GM23338 (cell line): Measurements from ENCODE around the gene FUT7. TPM values are rescaled to one million over a fixed set of nuclear protein-coding genes. Genes with fewer than 3 reads are reported as not detected.

Experiments
- ATAC-seq: fragments of 200-7000 bp; cut with Tn5 transposase; 3 replicates; pipeline ENCODE4 v1.9.1; 2020
- DNase-seq: peaks from one replicate; pipeline ENCODE4 v3.0.0-alpha.2; 2015; ENCODE audit warnings: low spot score
- H2AFZ ChIP-seq: fragments of 200-600 bp; sonication (generic); 2 replicates; pipeline ENCODE4 v1.8.0; 2016; ENCODE audit warnings: antibody characterized with exemption, mild to moderate bottlenecking, moderate library complexity
- H3F3A ChIP-seq: fragments of 200-600 bp; sonication (generic); replicated peaks from 2 replicates; pipeline ENCODE4 v1.8.0; 2017; ENCODE audit warnings: antibody characterized with exemption, mixed run types, low read depth
- H3K27ac ChIP-seq: fragments of 200-600 bp; sonication (generic); 2 replicates; pipeline ENCODE4 v1.6.1; 2016; ENCODE audit warnings: low read depth
- H3K27me3 ChIP-seq: fragments of 200-600 bp; sonication (generic); 2 replicates; pipeline ENCODE4 v1.8.0; 2016; ENCODE audit warnings: mild to moderate bottlenecking, mixed run types, moderate library complexity; ENCODE audit not compliant: insufficient read depth
- H3K36me3 ChIP-seq: fragments of 200-600 bp; sonication (generic); 2 replicates; pipeline ENCODE4 v1.8.0; 2016; ENCODE audit warnings: mild to moderate bottlenecking; ENCODE audit not compliant: insufficient read depth
- H3K4me1 ChIP-seq: fragments of 200-600 bp; sonication (generic); 2 replicates; pipeline ENCODE4 v1.8.0; 2016; ENCODE audit warnings: mild to moderate bottlenecking, moderate library complexity; ENCODE audit not compliant: insufficient read depth
- H3K4me2 ChIP-seq: fragments of 200-600 bp; sonication (generic); 2 replicates; pipeline ENCODE4 v1.7.1; 2017; ENCODE audit warnings: mixed run types
- H3K4me3 ChIP-seq: fragments of 200-600 bp; sonication (generic); 2 replicates; pipeline ENCODE4 v1.6.1; 2016; ENCODE audit warnings: mixed run types
- H3K79me2 ChIP-seq: fragments of 200-600 bp; sonication (generic); replicated peaks from 2 replicates; pipeline ENCODE4 v1.8.0; 2017; ENCODE audit warnings: mild to moderate bottlenecking; ENCODE audit not compliant: insufficient read depth
- H3K9me2 ChIP-seq: fragments of 200-600 bp; sonication (generic); 2 replicates; pipeline ENCODE4 v1.8.0; 2017; ENCODE audit not compliant: insufficient read depth
- H4K20me1 ChIP-seq: fragments of 200-600 bp; sonication (generic); replicated peaks from 2 replicates; pipeline ENCODE4 v1.8.0; 2017; ENCODE audit warnings: mild to moderate bottlenecking; ENCODE audit not compliant: insufficient read depth
- H3K27ac Mint-ChIP-seq: 2 replicates; pipeline ENCODE4 v1.8.0; 2020; ENCODE audit warnings: inconsistent platforms, mild to moderate bottlenecking, moderate library complexity, mixed read lengths
- H3K27me3 Mint-ChIP-seq: 3 replicates; pipeline ENCODE4 v1.8.0; 2022; ENCODE audit warnings: low read depth, mild to moderate bottlenecking, moderate library complexity, mixed read lengths, inconsistent platforms; ENCODE audit not compliant: insufficient read depth, poor library complexity
- H3K36me3 Mint-ChIP-seq: 3 replicates; pipeline ENCODE4 v1.8.0; 2021; ENCODE audit warnings: low read depth, mild to moderate bottlenecking, inconsistent platforms, moderate library complexity, mixed read lengths
- H3K4me1 Mint-ChIP-seq: 3 replicates; pipeline ENCODE4 v1.8.0; 2020; ENCODE audit warnings: mild to moderate bottlenecking, inconsistent platforms, mixed read lengths
- H3K4me3 Mint-ChIP-seq: 3 replicates; pipeline ENCODE4 v1.8.0; 2021; ENCODE audit warnings: moderate library complexity, mild to moderate bottlenecking, inconsistent platforms, mixed read lengths
- H3K9me3 Mint-ChIP-seq: 3 replicates; pipeline ENCODE4 v1.8.0; 2020; ENCODE audit warnings: moderate library complexity, mild to moderate bottlenecking, inconsistent platforms, mixed read lengths
- JUNB ChIP-seq: IDR thresholded peaks from one replicate; pipeline ENCODE4 v1.6.1; 2016; ENCODE audit warnings: antibody characterized with exemption; ENCODE audit not compliant: unreplicated experiment
- POLR2AphosphoS5 ChIP-seq: IDR thresholded peaks from 2 replicates; pipeline ENCODE4 v1.6.1; 2016; ENCODE audit warnings: antibody characterized with exemption, low read depth
- polyA plus RNA-seq: library from polyadenylated mRNA; unstranded; fragments of >200 nt; fragmentation: Nextera tagmentation; extraction: Ambion mirVana; gene quantifications from 2 replicates; pipeline ENCODE4 v1.2.1, GENCODE V29; 2016
- total RNA-seq: library from RNA; depleted of rRNA; stranded (reverse); fragments of >200 nt; shearing (Covaris generic); gene quantifications from 2 replicates; pipeline ENCODE4 v1.2.3, GENCODE V29; 2014; rRNA removed
- TF ChIP-seq, protein P1 (sequence below): IDR thresholded peaks from 2 replicates; pipeline ENCODE4 v1.6.1; 2016; ENCODE audit warnings: antibody characterized with exemption

The FUT7 gene
- total and polyA plus RNA-seq, 2 experiments from 2014 or later = not detected

DNA sequence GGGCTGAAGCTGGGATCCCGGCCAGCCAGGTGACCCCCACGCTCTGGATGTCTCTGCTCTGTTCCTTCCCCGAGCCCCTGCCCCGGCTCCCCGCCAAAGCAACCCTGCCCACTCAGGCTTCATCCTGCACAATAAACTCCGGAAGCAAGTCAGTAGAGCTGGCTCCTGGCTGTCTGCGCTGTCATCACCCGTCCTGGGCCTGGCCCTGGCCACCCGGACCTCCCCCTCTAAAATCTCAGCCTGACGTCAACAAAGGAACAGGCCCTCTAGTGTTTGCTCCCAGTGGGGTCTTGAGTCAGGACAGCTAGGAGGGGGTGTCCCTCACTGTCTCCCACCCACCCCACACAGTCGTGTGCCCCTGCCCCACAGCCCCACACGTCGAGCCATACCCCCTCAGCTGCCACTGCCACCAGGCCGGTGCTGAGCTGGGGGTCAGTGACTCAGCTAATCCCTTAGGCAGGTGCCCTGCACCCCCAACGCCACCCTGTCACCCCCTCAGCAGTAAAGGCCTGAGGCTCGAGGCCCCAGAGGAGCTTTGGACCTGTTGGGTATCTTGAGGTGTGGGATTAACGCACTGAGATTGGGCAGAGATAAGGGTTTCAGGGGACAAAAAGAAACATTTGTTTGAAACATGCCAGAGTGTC is 50.2 kb downstream of the FUT7 start:
- DNase-seq (no peak), ATAC-seq (no peak)
- Histone ChIP-seq H3K27me3 (peaks cover 31% of the 10 kb centered on the region), H3K4me2 (no peak overlapping the region), H3K79me2 (no peaks in the 10 kb centered on the region), H3K36me3 (no peaks in the 10 kb centered on the region), H3K9me2 (no peaks in the 10 kb centered on the region), H3F3A (no peaks in the 10 kb centered on the region), H3K27ac (no peak overlapping the region), H3K4me1 (peaks cover 3% of the 10 kb centered on the region; the same call in 1 of the 2 replicates), H4K20me1 (no peaks in the 10 kb centered on the region), H2AFZ (no peak overlapping the region), H3K4me3 (no peak overlapping the region)
- Mint-ChIP-seq H3K9me3 (no peaks in the 10 kb centered on the region), H3K4me1 (peaks cover 2% of the 10 kb centered on the region; the same call in 2 of the 3 replicates), H3K27me3 (peaks cover 23% of the 10 kb centered on the region), H3K36me3 (no peaks in the 10 kb centered on the region; the same call in 2 of the 3 replicates), H3K27ac (no peak overlapping the region), H3K4me3 (no peak overlapping the region)
- TF ChIP-seq, protein P1, sequence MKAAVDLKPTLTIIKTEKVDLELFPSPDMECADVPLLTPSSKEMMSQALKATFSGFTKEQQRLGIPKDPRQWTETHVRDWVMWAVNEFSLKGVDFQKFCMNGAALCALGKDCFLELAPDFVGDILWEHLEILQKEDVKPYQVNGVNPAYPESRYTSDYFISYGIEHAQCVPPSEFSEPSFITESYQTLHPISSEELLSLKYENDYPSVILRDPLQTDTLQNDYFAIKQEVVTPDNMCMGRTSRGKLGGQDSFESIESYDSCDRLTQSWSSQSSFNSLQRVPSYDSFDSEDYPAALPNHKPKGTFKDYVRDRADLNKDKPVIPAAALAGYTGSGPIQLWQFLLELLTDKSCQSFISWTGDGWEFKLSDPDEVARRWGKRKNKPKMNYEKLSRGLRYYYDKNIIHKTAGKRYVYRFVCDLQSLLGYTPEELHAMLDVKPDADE = no peak
- TF ChIP-seq POLR2AphosphoS5 = no peak

DNA sequence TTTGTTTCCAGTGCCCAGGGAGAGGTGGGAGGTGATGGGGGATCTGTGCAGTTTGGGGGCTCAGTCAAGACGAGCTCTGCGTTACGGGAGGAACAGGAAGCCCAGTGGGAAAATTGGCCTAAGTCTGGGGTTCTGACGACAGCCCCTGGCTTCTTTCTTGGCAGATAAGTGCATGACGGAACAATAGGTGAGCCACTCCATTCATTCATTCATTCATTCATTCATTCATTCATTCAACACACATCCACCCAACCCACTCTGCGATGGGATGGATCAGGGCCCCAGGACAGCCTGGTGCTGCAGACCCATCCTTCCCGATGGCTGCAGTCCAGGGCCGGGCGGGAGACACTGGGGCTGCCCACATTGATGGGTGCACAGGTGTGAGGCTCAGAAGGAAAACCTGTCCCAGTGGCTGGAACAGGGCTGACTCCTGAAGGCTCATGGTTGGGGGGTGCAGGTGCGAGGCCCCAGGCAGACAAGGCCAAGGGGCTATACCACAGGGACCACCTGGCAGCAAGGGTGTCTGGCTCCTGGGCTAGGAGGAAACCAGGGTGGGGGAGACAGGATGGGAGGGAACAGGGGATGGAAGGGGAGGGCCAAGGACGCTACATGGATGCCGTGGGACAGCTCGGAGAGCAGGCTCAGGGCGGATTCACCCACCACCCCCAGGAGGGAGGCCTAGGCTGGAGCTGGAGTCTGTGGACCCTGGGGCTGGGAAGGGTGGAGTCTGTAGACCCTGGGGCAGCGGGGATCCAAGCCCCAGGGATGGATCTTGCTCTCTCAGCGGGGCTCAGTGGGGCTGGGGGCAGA is 51.0 kb downstream of the FUT7 start:
- peaks cover 23% of the 10 kb centered on the region for H3K27me3 ChIP-seq
- no peak overlapping the region for H3K27ac Mint-ChIP-seq
- H3K27me3 Mint-ChIP-seq = peaks cover 16% of the 10 kb centered on the region
- H3K9me2 ChIP-seq = no peaks in the 10 kb centered on the region
- H3K4me3 Mint-ChIP-seq = no peak overlapping the region
- DNase-seq (no peak), ATAC-seq (no peak)
- H3K27ac ChIP-seq = no peak overlapping the region
- TF ChIP-seq JUNB = no peak
- H3K4me3 ChIP-seq = no peak overlapping the region
- no peaks in the 10 kb centered on the region for H3K36me3 Mint-ChIP-seq
- H3K4me1 Mint-ChIP-seq = peaks cover 2% of the 10 kb centered on the region; the same call in 2 of the 3 replicates
- no peaks in the 10 kb centered on the region for H3F3A ChIP-seq
- no peaks in the 10 kb centered on the region for H3K9me3 Mint-ChIP-seq
- no peaks in the 10 kb centered on the region for H4K20me1 ChIP-seq
- no peaks in the 10 kb centered on the region for H3K36me3 ChIP-seq
- no peak overlapping the region for H3K4me2 ChIP-seq
- no peaks in the 10 kb centered on the region; the same call in 1 of the 2 replicates for H3K4me1 ChIP-seq
- H2AFZ ChIP-seq = no peak overlapping the region
- H3K79me2 ChIP-seq = no peaks in the 10 kb centered on the region

Other genes with a start within 250 kb of the FUT7 start
Only the 30 nearest of the 38 such genes appear.
- 0.12 and 0.49 TPM in 2 replicates for gene AJM1, start 189.6 kb downstream of the FUT7 start, total RNA-seq
- 0.28 and 0.36 TPM in 2 replicates for gene AJM1, start 189.6 kb downstream of the FUT7 start, polyA plus RNA-seq
- 67.1 and 86.2 TPM in 2 replicates for gene PHPT1, start 182.7 kb downstream of the FUT7 start, total RNA-seq
- gene PHPT1, start 182.7 kb downstream of the FUT7 start, polyA plus RNA-seq = 437 and 509 TPM in 2 replicates
- gene MAMDC4, start 179.7 kb downstream of the FUT7 start, total RNA-seq = 4.1 and 6.8 TPM in 2 replicates
- gene MAMDC4, start 179.7 kb downstream of the FUT7 start, polyA plus RNA-seq = 1.7 and 2.7 TPM in 2 replicates
- gene EDF1, start 165.8 kb downstream of the FUT7 start, total RNA-seq = 273 and 326 TPM in 2 replicates
- gene EDF1, start 165.8 kb downstream of the FUT7 start, polyA plus RNA-seq = 793 and 860 TPM in 2 replicates
- 31.5 and 39.9 TPM in 2 replicates for gene TRAF2, start 145.6 kb downstream of the FUT7 start, total RNA-seq
- gene TRAF2, start 145.6 kb downstream of the FUT7 start, polyA plus RNA-seq = 24.8 and 25.4 TPM in 2 replicates
- gene FBXW5, start 87.3 kb downstream of the FUT7 start, total RNA-seq = 102 and 111 TPM in 2 replicates
- gene FBXW5, start 87.3 kb downstream of the FUT7 start, polyA plus RNA-seq = 27.0 and 27.9 TPM in 2 replicates
- gene C8G, start 86.8 kb downstream of the FUT7 start, total RNA-seq = not detected in 2 replicates
- not detected in 2 replicates for gene C8G, start 86.8 kb downstream of the FUT7 start, polyA plus RNA-seq
- 0.69 and 2.6 TPM in 2 replicates for gene LCN12, start 79.8 kb downstream of the FUT7 start, total RNA-seq
- gene LCN12, start 79.8 kb downstream of the FUT7 start, polyA plus RNA-seq = 0.39 and 0.68 TPM in 2 replicates
- 1.9 TPM in 1 of 2 replicates, not detected in the other for gene PTGDS, start 54.6 kb downstream of the FUT7 start, total RNA-seq
- gene PTGDS, start 54.6 kb downstream of the FUT7 start, polyA plus RNA-seq = 3.1 and 5.9 TPM in 2 replicates
- not detected in 2 replicates for gene LCNL1, start 49.1 kb downstream of the FUT7 start, total RNA-seq
- gene LCNL1, start 49.1 kb downstream of the FUT7 start, polyA plus RNA-seq = 0.11 and 0.14 TPM in 2 replicates
- 33.9 and 71.5 TPM in 2 replicates for gene PAXX, start 39.7 kb downstream of the FUT7 start, total RNA-seq
- 86.0 and 88.3 TPM in 2 replicates for gene PAXX, start 39.7 kb downstream of the FUT7 start, polyA plus RNA-seq
- 0.56 TPM in 1 of 2 replicates, not detected in the other for gene CLIC3, start 35.5 kb downstream of the FUT7 start, total RNA-seq
- 0.53 and 0.57 TPM in 2 replicates for gene CLIC3, start 35.5 kb downstream of the FUT7 start, polyA plus RNA-seq
- gene ABCA2, start 3.9 kb downstream of the FUT7 start, total RNA-seq = 14.2 and 16.0 TPM in 2 replicates
- 5.6 and 7.0 TPM in 2 replicates for gene ABCA2, start 3.9 kb downstream of the FUT7 start, polyA plus RNA-seq
- 26.2 and 34.3 TPM in 2 replicates for gene NPDC1, start 14.1 kb upstream of the FUT7 start, total RNA-seq
- gene NPDC1, start 14.1 kb upstream of the FUT7 start, polyA plus RNA-seq = 35.5 and 36.7 TPM in 2 replicates
- 1.1 and 1.9 TPM in 2 replicates for gene ENTPD2, start 22.0 kb upstream of the FUT7 start, total RNA-seq
- 1.8 and 2.9 TPM in 2 replicates for gene ENTPD2, start 22.0 kb upstream of the FUT7 start, polyA plus RNA-seq
- gene SAPCD2, start 38.5 kb upstream of the FUT7 start, total RNA-seq = 55.1 and 60.3 TPM in 2 replicates
- 13.4 and 14.5 TPM in 2 replicates for gene SAPCD2, start 38.5 kb upstream of the FUT7 start, polyA plus RNA-seq
- gene UAP1L1, start 45.4 kb upstream of the FUT7 start, total RNA-seq = 5.5 and 8.1 TPM in 2 replicates
- gene UAP1L1, start 45.4 kb upstream of the FUT7 start, polyA plus RNA-seq = 2.5 and 3.4 TPM in 2 replicates
- gene MAN1B1, start 54.9 kb upstream of the FUT7 start, total RNA-seq = 35.7 and 39.9 TPM in 2 replicates
- 15.7 and 18.2 TPM in 2 replicates for gene MAN1B1, start 54.9 kb upstream of the FUT7 start, polyA plus RNA-seq
- 9.7 and 19.7 TPM in 2 replicates for gene DPP7, start 82.6 kb upstream of the FUT7 start, total RNA-seq
- 25.2 and 26.8 TPM in 2 replicates for gene DPP7, start 82.6 kb upstream of the FUT7 start, polyA plus RNA-seq
- gene GRIN1, start 107.1 kb upstream of the FUT7 start, total RNA-seq = 2.1 and 5.5 TPM in 2 replicates
- 2.5 and 2.7 TPM in 2 replicates for gene GRIN1, start 107.1 kb upstream of the FUT7 start, polyA plus RNA-seq
- gene LRRC26, start 138.0 kb upstream of the FUT7 start, total RNA-seq = 0.16 and 0.21 TPM in 2 replicates
- 3.0 and 4.3 TPM in 2 replicates for gene LRRC26, start 138.0 kb upstream of the FUT7 start, polyA plus RNA-seq
- not detected in 2 replicates for gene TMEM210, start 140.0 kb upstream of the FUT7 start, total RNA-seq
- gene TMEM210, start 140.0 kb upstream of the FUT7 start, polyA plus RNA-seq = not detected in 2 replicates
- gene ANAPC2, start 156.5 kb upstream of the FUT7 start, total RNA-seq = 41.5 and 42.9 TPM in 2 replicates
- gene ANAPC2, start 156.5 kb upstream of the FUT7 start, polyA plus RNA-seq = 16.4 and 19.2 TPM in 2 replicates
- gene SSNA1, start 156.6 kb upstream of the FUT7 start, total RNA-seq = 91.5 and 132 TPM in 2 replicates
- gene SSNA1, start 156.6 kb upstream of the FUT7 start, polyA plus RNA-seq = 154 TPM in 2 replicates
- gene TPRN, start 168.7 kb upstream of the FUT7 start, total RNA-seq = 29.2 and 29.3 TPM in 2 replicates
- 6.4 and 9.1 TPM in 2 replicates for gene TPRN, start 168.7 kb upstream of the FUT7 start, polyA plus RNA-seq
- 43.2 and 53.4 TPM in 2 replicates for gene TMEM203, start 173.6 kb upstream of the FUT7 start, total RNA-seq
- gene TMEM203, start 173.6 kb upstream of the FUT7 start, polyA plus RNA-seq = 32.7 and 37.4 TPM in 2 replicates
- gene NDOR1, start 173.6 kb upstream of the FUT7 start, total RNA-seq = 25.4 and 38.1 TPM in 2 replicates
- gene NDOR1, start 173.6 kb upstream of the FUT7 start, polyA plus RNA-seq = 19.4 and 19.7 TPM in 2 replicates
- 1.4 and 1.9 TPM in 2 replicates for gene RNF208, start 190.2 kb upstream of the FUT7 start, total RNA-seq
- gene RNF208, start 190.2 kb upstream of the FUT7 start, polyA plus RNA-seq = 5.6 and 7.4 TPM in 2 replicates
- 1.4 and 2.0 TPM in 2 replicates for gene CYSRT1, start 193.1 kb upstream of the FUT7 start, total RNA-seq
- gene CYSRT1, start 193.1 kb upstream of the FUT7 start, polyA plus RNA-seq = 2.0 and 3.2 TPM in 2 replicates
- gene RNF224, start 195.4 kb upstream of the FUT7 start, total RNA-seq = 0.63 TPM in 1 of 2 replicates, not detected in the other
- gene RNF224, start 195.4 kb upstream of the FUT7 start, polyA plus RNA-seq = not detected in 2 replicates